Left lung (tissue), 10 donors: Measurements from ENCODE around the gene EPC2. TPM values are rescaled to one million over a fixed set of nuclear protein-coding genes. Genes with fewer than 3 reads are reported as not detected.
"Not testable (repeated sequence)": the region's sequence is repeated elsewhere in the genome, so short reads cannot be mapped to it uniquely, and the experiment has no call there.

ENCODE experiments used
- ATAC-seq: fragments of 200-7000 bp; cut with Tn5 transposase; one replicate; pipeline ENCODE4 v1.9.1; 2020; ENCODE audit warnings: moderate library complexity
- DNase-seq, 4 donors: peaks; one replicate each; pipeline ENCODE4 v3.0.0-alpha.2; 2013 to 2020
- H3K27ac ChIP-seq, 2 donors: fragments of 200-600 bp; sonication (generic) in 1 of 2; one replicate each; pipeline versions ENCODE4 v1.5.0 to v1.8.0; 2020 to 2021
- H3K27me3 ChIP-seq, 2 donors: fragments of 200-600 bp; sonication (generic) in 1 of 2; one replicate each; pipeline versions ENCODE4 v1.5.0 to v1.8.0; 2020 to 2021
- H3K36me3 ChIP-seq, 2 donors: fragments of 200-600 bp; sonication (generic) in 1 of 2; one replicate each; pipeline versions ENCODE4 v1.5.0 to v1.8.0; 2020 to 2021
- H3K4me1 ChIP-seq, 2 donors: fragments of 200-600 bp; one replicate each; pipeline ENCODE4 v1.8.0; 2021
- H3K4me3 ChIP-seq, 2 donors: fragments of 200-600 bp; sonication (generic) in 1 of 2; one replicate each; pipeline versions ENCODE4 v1.5.0 to v1.8.0; 2020 to 2021; ENCODE audit warnings: mild to moderate bottlenecking in 1 of 2
- H3K9me3 ChIP-seq, 2 donors: fragments of 200-600 bp; sonication (generic) in 1 of 2; one replicate each; pipeline versions ENCODE4 v1.5.0 to v1.8.0; 2020 to 2021
- CTCF ChIP-seq, 2 donors: fragments of 200-600 bp; sonication (generic) in 1 of 2; IDR thresholded peaks; one replicate each; pipeline versions ENCODE4 v1.5.0 to v1.8.0; 2021; ENCODE audit warnings: antibody characterized with exemption in 2 of 2
- intact Hi-C, 2 donors: fragments of 100-400 bp; cut with DNase I; formaldehyde crosslinking; loops; one replicate each; pipeline versions ENCODE4 v1.11.2 to v1.14.2; 2022
- polyA plus RNA-seq, 6 donors: library from polyadenylated mRNA; unstranded; fragments of 120-200 nt; gene quantifications; one replicate each; pipeline ENCODE4 v1.2.1, GENCODE V29; 2013; ENCODE audit not compliant: insufficient read length in 6 of 6
- total RNA-seq, 2 donors: library from RNA; stranded (reverse); fragmentation: NEBNext Ultra II Directional; extraction: Animal tissue kit (Norgen Biotek cat#: 25700); gene quantifications; one replicate each; pipeline ENCODE4 v1.2.1, GENCODE V29; 2021
- donor health status: DM: no; HTN: yes; CAD: no.
- donor health status: DM: no; HTN: no; CAD: no.

Gene EPC2
- total and polyA plus RNA-seq, 8 donors, result 28.7 to 65.5 (median 60.6) TPM

GRCh38 chr2:148658807-148659722 is 14.5 kb downstream of the EPC2 start:
- H3K36me3 ChIP-seq, result no peaks in the 10 kb centered on the region
- no peak overlapping the region for H3K4me3 ChIP-seq
- peak overlapping the region in 1 of 2 donors; percentile 26 for H3K27ac ChIP-seq
- ATAC-seq (peak; percentile 26), DNase-seq (no peak)
- peaks cover 3 to 66% of the 10 kb centered on the region in 2 donors for H3K4me1 ChIP-seq
- no peaks in the 10 kb centered on the region for H3K9me3 ChIP-seq
- H3K27me3 ChIP-seq, result no peaks in the 10 kb centered on the region
- intact Hi-C loops, result no loop called here
- TF ChIP-seq CTCF (IDR thresholded peaks at IDR 0.05), result no peak

GRCh38 chr2:148660999-148661398 is 16.4 kb downstream of the EPC2 start:
- Histone ChIP-seq H3K27ac (no peak overlapping the region), H3K4me3 (no peak overlapping the region), H3K4me1 (peaks cover 3 to 54% of the 10 kb centered on the region in 2 donors), H3K27me3 (no peaks in the 10 kb centered on the region), H3K36me3 (no peaks in the 10 kb centered on the region), H3K9me3 (no peaks in the 10 kb centered on the region)
- ATAC-seq (no peak), DNase-seq (no peak)
- no peak for TF ChIP-seq CTCF (IDR thresholded peaks at IDR 0.05)
- intact Hi-C loops, result no loop called here

DNA sequence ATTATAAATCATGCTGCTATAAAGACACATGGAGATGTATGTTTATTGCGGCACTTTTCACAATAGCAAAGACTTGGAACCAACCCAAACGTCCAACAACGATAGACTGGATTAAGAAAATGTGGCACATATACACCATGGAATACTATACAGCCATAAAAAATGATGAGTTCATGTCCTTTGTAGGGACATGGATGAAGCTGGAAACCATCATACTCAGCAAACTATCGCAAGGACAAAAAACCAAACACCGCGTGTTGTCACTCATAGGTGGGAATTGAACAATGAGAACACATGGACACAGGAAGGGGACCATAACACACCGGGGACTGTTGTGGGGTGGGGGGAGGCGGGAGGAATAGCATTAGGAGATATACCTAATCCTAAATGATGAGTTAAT is 17.8 kb downstream of the EPC2 start:
- H3K36me3 ChIP-seq, intact Hi-C loops, H3K27me3 ChIP-seq, DNase-seq, H3K4me3 ChIP-seq, H3K27ac ChIP-seq, H3K9me3 ChIP-seq, ATAC-seq: not testable (repeated sequence)
- peaks cover 5 to 50% of the 10 kb centered on the region in 2 donors for H3K4me1 ChIP-seq

- intact Hi-C loops, result no loop called here
- no peaks in the 10 kb centered on the region for H3K9me3 ChIP-seq
These were observed 19.7 kb downstream of the EPC2 start for GRCh38 chr2:148664229-148664628.

DNA sequence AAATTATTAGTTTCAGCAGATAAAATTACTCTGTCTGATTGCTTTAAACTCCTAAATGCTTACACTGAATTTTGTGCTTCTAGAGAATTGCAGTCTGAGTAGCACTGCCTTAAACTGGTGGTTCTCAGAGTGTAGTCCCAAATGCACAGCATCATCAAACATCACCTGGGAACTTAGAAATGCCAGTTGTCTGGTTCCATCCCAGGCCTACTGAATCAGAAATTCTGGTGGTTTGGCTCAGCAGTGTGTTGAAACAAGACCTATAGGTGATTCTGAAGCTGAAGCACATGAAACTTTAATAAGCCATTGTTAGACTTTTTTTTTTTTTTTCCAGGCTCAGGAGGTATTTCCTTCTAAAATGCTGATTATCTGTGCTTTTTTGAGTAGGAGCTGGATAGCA is 22.0 kb downstream of the EPC2 start:
- Histone ChIP-seq H3K36me3 (no peaks in the 10 kb centered on the region), H3K4me1 (peaks cover 5 to 25% of the 10 kb centered on the region in 2 donors), H3K27me3 (no peaks in the 10 kb centered on the region), H3K9me3 (no peaks in the 10 kb centered on the region), H3K27ac (no peak overlapping the region), H3K4me3 (no peak overlapping the region)
- intact Hi-C loops, result no loop called here
- no peak for TF ChIP-seq CTCF (IDR thresholded peaks at IDR 0.05)
- DNase-seq (no peak), ATAC-seq (no peak)

More at GRCh38 chr2:148664229-148664628, 19.7 kb downstream of the EPC2 start:
- ATAC-seq, result no peak
- no peaks in the 10 kb centered on the region for H3K27me3 ChIP-seq
- no peak for DNase-seq
- no peak overlapping the region for H3K4me3 ChIP-seq
- no peaks in the 10 kb centered on the region for H3K36me3 ChIP-seq
- peaks cover 5 to 38% of the 10 kb centered on the region in 2 donors for H3K4me1 ChIP-seq
- no peak overlapping the region for H3K27ac ChIP-seq
- TF ChIP-seq CTCF (IDR thresholded peaks at IDR 0.05), result no peak
